Subcutaneous adipose tissue (tissue), 4 donors: ENCODE results near the gene MANBA. TPM values are rescaled to one million over a fixed set of nuclear protein-coding genes. Genes with fewer than 3 reads are reported as not detected.

Source experiments
- CTCF ChIP-seq: fragments of 450-650 bp; IDR thresholded peaks from one replicate; pipeline ENCODE4 v1.5.1; 2016; ENCODE audit warnings: low read depth, mild to moderate bottlenecking, control low read depth, antibody characterized with exemption, moderate library complexity
- total RNA-seq, 4 donors: library from RNA; depleted of rRNA; stranded (reverse); fragments of >200 nt; gene quantifications; one replicate each; pipeline ENCODE4 v1.1.0, GENCODE V29; 2016

MANBA gene
- total RNA-seq, 4 donors from 2014 or later: 26.8 to 97.2 (median 47.0) TPM

- TF ChIP-seq CTCF: no peak
Observed at GRCh38 chr4:102678695-102679335, 82.0 kb downstream of the MANBA start.

DNA sequence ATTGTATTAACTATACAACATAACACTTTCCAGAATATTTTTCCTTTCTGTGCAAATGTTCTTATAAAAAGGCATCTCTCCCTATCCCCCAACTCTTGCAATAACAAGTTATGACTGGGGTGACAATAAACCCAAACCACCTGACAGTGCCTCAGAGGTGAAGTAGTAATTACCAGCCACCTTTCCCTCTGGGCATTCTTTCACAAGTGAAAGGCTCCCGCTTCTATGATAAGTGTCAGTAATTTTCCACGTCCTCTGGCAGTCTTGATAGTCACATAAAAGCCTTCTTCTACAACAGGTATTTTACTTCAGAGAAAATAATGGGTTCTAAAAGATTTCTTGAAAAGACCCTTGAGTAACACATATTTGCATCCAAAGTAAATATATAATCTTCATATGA lies 82.7 kb downstream of the MANBA start:
- no peak for TF ChIP-seq CTCF

DNA sequence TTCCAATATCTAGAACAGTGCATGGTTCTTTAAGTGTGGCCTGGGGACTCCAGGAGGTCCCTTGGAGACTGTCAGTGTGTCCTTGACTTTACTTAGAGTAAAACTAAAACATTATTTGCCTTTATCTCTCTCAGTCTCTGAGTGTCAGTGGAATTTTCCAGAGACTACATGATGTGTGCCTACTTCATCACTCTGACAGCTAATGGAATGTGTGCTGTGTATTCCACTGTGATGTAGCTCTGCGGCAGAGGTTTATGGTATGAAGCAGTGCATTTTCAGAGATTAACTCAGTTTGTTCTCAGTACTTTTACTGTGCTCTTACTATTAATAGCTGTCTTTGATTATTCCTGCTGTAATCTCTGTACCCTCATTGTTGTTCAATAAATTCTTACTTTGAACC lies 85.6 kb downstream of the MANBA start:
- no peak for TF ChIP-seq CTCF

DNA sequence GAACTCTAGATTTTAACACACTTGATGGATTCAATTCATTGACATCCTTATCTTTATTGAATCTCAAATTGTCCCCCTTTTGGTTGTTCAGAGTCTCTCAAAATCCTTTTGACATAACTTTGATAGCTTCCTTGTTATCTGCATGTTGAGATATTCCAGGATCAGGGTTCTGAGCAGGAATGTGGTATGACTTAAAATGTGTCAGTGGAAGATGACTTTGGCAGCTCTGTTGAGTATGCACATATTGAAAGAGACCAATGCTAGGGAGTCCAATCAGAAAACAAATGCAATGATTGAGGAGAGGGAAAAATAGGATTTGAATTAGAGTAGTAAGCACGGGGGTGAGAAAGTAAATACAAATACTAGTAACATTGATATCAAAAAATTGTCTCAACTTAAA lies 93.8 kb downstream of the MANBA start:
- TF ChIP-seq CTCF: no peak

- TF ChIP-seq CTCF: no peak
Observed at GRCh38 chr4:102665527-102665926, 95.2 kb downstream of the MANBA start.

DNA sequence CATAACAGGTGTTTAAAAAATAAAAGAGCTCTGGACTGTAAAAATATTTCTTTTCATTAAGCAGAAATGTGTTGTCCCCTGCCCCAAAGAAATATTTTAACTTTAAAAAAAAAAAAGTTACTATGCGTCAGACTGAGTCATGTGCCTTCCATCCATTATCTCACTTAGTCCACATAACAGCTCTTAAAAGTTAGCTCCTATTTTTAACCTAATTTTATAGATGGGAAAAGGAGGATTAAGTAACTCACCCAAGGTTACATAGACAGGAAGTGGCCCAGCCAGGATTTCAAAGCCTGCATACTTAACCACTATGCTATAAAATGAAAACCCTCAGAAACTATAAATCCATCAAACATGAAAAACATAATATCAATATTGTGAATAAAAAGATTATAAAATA lies 97.7 kb downstream of the MANBA start:
- no peak for TF ChIP-seq CTCF

DNA sequence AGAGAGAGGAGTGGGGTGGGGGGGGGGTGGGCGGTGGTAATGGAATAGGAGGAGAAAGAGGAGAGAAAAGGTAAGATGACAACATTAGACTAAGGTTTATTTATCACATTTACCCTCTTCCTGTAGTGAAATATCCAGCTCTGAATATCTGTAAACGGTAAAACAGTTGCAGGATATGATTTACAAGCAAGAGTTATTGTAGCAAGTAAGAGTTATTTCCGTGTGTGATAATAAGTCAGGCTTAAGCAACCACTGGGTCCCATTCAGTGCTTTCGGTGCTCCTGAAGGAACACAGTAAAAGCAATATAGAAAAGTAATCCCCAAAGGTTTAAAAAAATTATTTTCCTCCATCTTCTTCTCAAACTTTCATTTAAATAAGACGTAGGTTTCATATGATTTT lies 103.6 kb downstream of the MANBA start:
- TF ChIP-seq CTCF: no peak
